Lower leg skin (tissue), 3 donors: ENCODE results near the gene SPAAR.
"Not testable (repeated sequence)": the region's sequence is repeated elsewhere in the genome, so short reads cannot be mapped to it uniquely, and the experiment has no call there.

ENCODE experiments used
- CTCF ChIP-seq, 3 donors: fragments of 450-650 bp; IDR thresholded peaks; one replicate each; pipeline ENCODE4 v1.5.1; 2016; ENCODE audit warnings: antibody characterized with exemption in 3 of 3, mild to moderate bottlenecking in 3 of 3, moderate library complexity in 2 of 3
- POLR2A ChIP-seq, 2 donors: fragments of 450-650 bp; IDR thresholded peaks; one replicate each; pipeline ENCODE4 v1.6.1; 2016 to 2017; ENCODE audit warnings: antibody characterized with exemption in 2 of 2, mild to moderate bottlenecking in 1 of 2, moderate library complexity in 1 of 2

- not testable (repeated sequence) for TF ChIP-seq POLR2A, CTCF (IDR thresholded peaks at IDR 0.05)
Observed at GRCh38 chr9:35884908-35885307, 24.4 kb upstream of the SPAAR start.
